ENCODE measurements around the gene MOSMO.

MOSMO gene

GRCh38 chr16:22050963-22051362, 43.1 kb downstream of the MOSMO start:
- no peak for DNase-seq (ENCODE audit: low read depth in 2 of 2)

GRCh38 chr16:22052980-22053379, 45.1 kb downstream of the MOSMO start:
- DNase-seq (ENCODE audit: low read depth in 2 of 2), result no peak

GRCh38 chr16:22053921-22054341, 46.0 kb downstream of the MOSMO start:
- DNase-seq (ENCODE audit: low read depth in 2 of 2), result no peak

- no peak for DNase-seq (ENCODE audit: low read depth in 2 of 2)
Measured at GRCh38 chr16:22054847-22055590, 47.1 kb downstream of the MOSMO start.

GRCh38 chr16:22055881-22056280, 48.0 kb downstream of the MOSMO start:
- DNase-seq (ENCODE audit: low read depth in 2 of 2), result no peak

- DNase-seq (ENCODE audit: low read depth in 2 of 2), result no peak
Measured at GRCh38 chr16:22063888-22064467, 56.1 kb downstream of the MOSMO start.

- no peak for DNase-seq (ENCODE audit: low read depth in 2 of 2)
Measured at GRCh38 chr16:22065252-22065651, 57.3 kb downstream of the MOSMO start.

GRCh38 chr16:22070361-22071330, 62.7 kb downstream of the MOSMO start:
- no peak for DNase-seq (ENCODE audit: low read depth in 2 of 2)

GRCh38 chr16:22071331-22071910, 63.5 kb downstream of the MOSMO start:
- no peak for DNase-seq (ENCODE audit: low read depth in 2 of 2)

- DNase-seq (ENCODE audit: low read depth in 2 of 2), result no peak
Measured at GRCh38 chr16:22073350-22073749, 65.4 kb downstream of the MOSMO start.

GRCh38 chr16:22075043-22075757, 67.3 kb downstream of the MOSMO start:
- no peak for DNase-seq (ENCODE audit: low read depth in 2 of 2)

GRCh38 chr16:22075776-22076175, 67.9 kb downstream of the MOSMO start:
- DNase-seq (ENCODE audit: low read depth in 2 of 2), result no peak

- DNase-seq (ENCODE audit: low read depth in 2 of 2), result peak; percentile 40 to 59
Measured at GRCh38 chr16:22077700-22078313, 69.9 kb downstream of the MOSMO start.

- no peak for DNase-seq (ENCODE audit: low read depth in 2 of 2)
Measured at GRCh38 chr16:22078656-22079055, 70.7 kb downstream of the MOSMO start.

GRCh38 chr16:22081050-22081449, 73.1 kb downstream of the MOSMO start:
- no peak for DNase-seq (ENCODE audit: low read depth in 2 of 2)

GRCh38 chr16:22086440-22086839, 78.5 kb downstream of the MOSMO start:
- no peak for DNase-seq (ENCODE audit: low read depth in 2 of 2)

GRCh38 chr16:22088642-22089041, 80.7 kb downstream of the MOSMO start:
- no peak for DNase-seq (ENCODE audit: low read depth in 2 of 2)

- no peak for DNase-seq (ENCODE audit: low read depth in 2 of 2)
Measured at GRCh38 chr16:22089910-22090309, 82.0 kb downstream of the MOSMO start.

- no peak for DNase-seq (ENCODE audit: low read depth in 2 of 2)
Measured at GRCh38 chr16:22091721-22092120, 83.8 kb downstream of the MOSMO start.

GRCh38 chr16:22092143-22092933, 84.4 kb downstream of the MOSMO start, which contains the start of gene VWA3A:
Gene VWA3A, plus strand, starts transcription at chr16:22092541. Its CDS starts 97 bp downstream, at chr16:22092638.
- no peak for DNase-seq (ENCODE audit: low read depth in 2 of 2)
